Neural cell (in vitro differentiated cells): ENCODE data around the gene KDM4B. TPM values are rescaled to one million over a fixed set of nuclear protein-coding genes. Genes with fewer than 3 reads are reported as not detected.

ENCODE experiments used
- H2AFZ ChIP-seq: fragments of 200-600, 300-800 bp; sonication (generic), shearing (Covaris generic); 2 replicates; pipeline ENCODE4 v1.6.0; 2014; ENCODE audit warnings: low read depth, mild to moderate bottlenecking, antibody characterized with exemption, low read length, moderate library complexity
- H3F3A ChIP-seq: fragments of 200-600 bp; shearing (Covaris generic); 2 replicates; pipeline ENCODE4 v1.6.1; 2016; ENCODE audit warnings: mild to moderate bottlenecking, moderate library complexity, mixed read lengths, antibody characterized with exemption, low read length; ENCODE audit not compliant: insufficient read depth, poor library complexity, severe bottlenecking
- H3K27ac ChIP-seq: fragments of 200-600, 300-800 bp; sonication (generic), shearing (Covaris generic); 2 replicates; pipeline ENCODE4 v1.5.1; 2014; ENCODE audit warnings: mild to moderate bottlenecking, low read length, moderate library complexity
- H3K27me3 ChIP-seq: fragments of 300-800, 200-600 bp; sonication (generic), shearing (Covaris generic); 2 replicates; pipeline ENCODE4 v1.6.0; 2014; ENCODE audit warnings: mild to moderate bottlenecking, low read depth, low read length, moderate library complexity; ENCODE audit not compliant: insufficient read depth
- H3K36me3 ChIP-seq: fragments of 300-800, 200-600 bp; sonication (generic), shearing (Covaris generic); 2 replicates; pipeline ENCODE4 v1.5.1; 2014; ENCODE audit warnings: mild to moderate bottlenecking, antibody characterized with exemption, low read length, moderate library complexity; ENCODE audit not compliant: insufficient read depth
- H3K4me2 ChIP-seq: fragments of 300-800, 200-600 bp; sonication (generic), shearing (Covaris generic); 2 replicates; pipeline ENCODE4 v1.6.0; 2014; ENCODE audit warnings: mild to moderate bottlenecking, low read length
- H3K4me3 ChIP-seq: fragments of 300-800, 200-600 bp; sonication (generic), shearing (Covaris generic); 2 replicates; pipeline ENCODE4 v1.5.1; 2014; ENCODE audit warnings: mild to moderate bottlenecking, low read length, moderate library complexity
- H3K79me2 ChIP-seq: fragments of 200-600 bp; shearing (Covaris generic); replicated peaks from 2 replicates; pipeline ENCODE4 v1.6.0; 2014; ENCODE audit warnings: mild to moderate bottlenecking, low read length, moderate library complexity; ENCODE audit not compliant: insufficient read depth
- H3K9ac ChIP-seq: fragments of 300-800, 200-600 bp; sonication (generic), shearing (Covaris generic); 2 replicates; pipeline ENCODE4 v1.6.1; 2016; ENCODE audit warnings: mild to moderate bottlenecking, low read length, mixed read lengths
- H3K9me2 ChIP-seq: fragments of 200-600 bp; shearing (Covaris generic); 2 replicates; pipeline ENCODE4 v1.6.1; 2016; ENCODE audit warnings: mild to moderate bottlenecking, low read length, mixed read lengths; ENCODE audit not compliant: insufficient read depth
- H3K9me3 ChIP-seq: fragments of 200-600, 300-800 bp; sonication (generic), shearing (Covaris generic); 2 replicates; pipeline ENCODE4 v1.6.1; 2016; ENCODE audit warnings: mild to moderate bottlenecking, mixed run types, low read length, moderate library complexity, mixed read lengths
- H4K20me1 ChIP-seq: fragments of 200-600 bp; shearing (Covaris generic); 2 replicates; pipeline ENCODE4 v1.6.1; 2016; ENCODE audit warnings: mild to moderate bottlenecking, mixed run types; ENCODE audit not compliant: insufficient read depth
- EP300 ChIP-seq: fragments of 450-650 bp; conservative IDR thresholded peaks from 2 replicates; pipeline ENCODE4 v1.6.1; 2014; ENCODE audit warnings: antibody characterized with exemption, mild to moderate bottlenecking, moderate library complexity; ENCODE audit not compliant: poor library complexity, severe bottlenecking
- EZH2 ChIP-seq: fragments of 200-600, 300-800 bp; shearing (Covaris generic), sonication (generic); IDR thresholded peaks from 2 replicates; pipeline ENCODE4 v1.6.1; 2014; ENCODE audit warnings: antibody characterized with exemption, low read length, borderline replicate concordance, mild to moderate bottlenecking; ENCODE audit not compliant: insufficient read depth, poor library complexity, severe bottlenecking
- MXI1 ChIP-seq: fragments of 450-650 bp; conservative IDR thresholded peaks from 2 replicates; pipeline ENCODE4 v1.6.1; 2014; ENCODE audit warnings: antibody characterized with exemption, mild to moderate bottlenecking; ENCODE audit not compliant: poor library complexity, severe bottlenecking
- POLR2AphosphoS5 ChIP-seq: IDR thresholded peaks from 2 replicates; pipeline ENCODE4 v1.6.1; 2012
- RAD21 ChIP-seq: fragments of 450-650 bp; conservative IDR thresholded peaks from 2 replicates; pipeline ENCODE4 v1.6.1; 2014; ENCODE audit warnings: antibody characterized with exemption, mild to moderate bottlenecking, moderate library complexity
- SMC3 ChIP-seq: fragments of 450-650 bp; conservative IDR thresholded peaks from 2 replicates; pipeline ENCODE4 v1.6.1; 2014; ENCODE audit warnings: antibody characterized with exemption, mild to moderate bottlenecking, moderate library complexity; ENCODE audit not compliant: poor library complexity
- TAF1 ChIP-seq: IDR thresholded peaks from 2 replicates; pipeline ENCODE4 v1.6.1; 2012; ENCODE audit warnings: low read depth
- polyA plus RNA-seq: library from polyadenylated mRNA; depleted of rRNA; stranded (reverse); fragments of >200 nt; gene quantifications from 2 replicates; pipeline ENCODE4 v1.2.3, GENCODE V29; 2014
- TF ChIP-seq, protein P1 (sequence below): fragments of 450-650 bp; IDR thresholded peaks from 2 replicates; pipeline ENCODE4 v1.5.1; 2014; ENCODE audit warnings: antibody characterized with exemption, mild to moderate bottlenecking, moderate library complexity; ENCODE audit not compliant: poor library complexity, severe bottlenecking
- TF ChIP-seq, protein P2 (sequence below): IDR thresholded peaks from 2 replicates; pipeline ENCODE4 v1.6.1; 2012; ENCODE audit warnings: borderline replicate concordance

Gene KDM4B
- polyA plus RNA-seq, 1 donor from 2014 or later, result 19.1 TPM

DNA sequence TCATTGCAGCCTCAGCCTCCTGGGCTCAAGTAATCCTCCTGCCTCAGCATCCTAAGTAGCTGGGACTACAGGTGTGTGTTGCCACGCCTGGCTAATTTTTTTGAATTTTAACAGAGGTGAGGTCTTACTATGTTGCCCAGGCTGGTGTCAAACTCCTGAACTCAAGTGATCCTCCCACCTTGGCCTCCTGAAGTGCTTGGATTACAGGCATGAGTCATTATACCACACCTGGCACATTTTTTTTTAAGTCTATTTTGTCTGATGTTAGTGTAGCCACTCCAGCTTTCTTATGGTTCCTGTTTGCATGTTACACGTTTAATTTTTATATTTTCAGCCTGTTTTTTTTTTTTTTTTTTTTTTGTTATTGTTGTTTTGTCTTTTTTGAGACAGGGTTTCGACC, 24.8 kb downstream of the KDM4B start:
- no peak for TF ChIP-seq EZH2
- no peak for TF ChIP-seq SMC3
- TF ChIP-seq POLR2AphosphoS5, result no peak
- TF ChIP-seq MXI1, result no peak
- no peak for TF ChIP-seq TAF1
- TF ChIP-seq EP300, result no peak
- TF ChIP-seq RAD21, result no peak
- TF ChIP-seq, protein P1, sequence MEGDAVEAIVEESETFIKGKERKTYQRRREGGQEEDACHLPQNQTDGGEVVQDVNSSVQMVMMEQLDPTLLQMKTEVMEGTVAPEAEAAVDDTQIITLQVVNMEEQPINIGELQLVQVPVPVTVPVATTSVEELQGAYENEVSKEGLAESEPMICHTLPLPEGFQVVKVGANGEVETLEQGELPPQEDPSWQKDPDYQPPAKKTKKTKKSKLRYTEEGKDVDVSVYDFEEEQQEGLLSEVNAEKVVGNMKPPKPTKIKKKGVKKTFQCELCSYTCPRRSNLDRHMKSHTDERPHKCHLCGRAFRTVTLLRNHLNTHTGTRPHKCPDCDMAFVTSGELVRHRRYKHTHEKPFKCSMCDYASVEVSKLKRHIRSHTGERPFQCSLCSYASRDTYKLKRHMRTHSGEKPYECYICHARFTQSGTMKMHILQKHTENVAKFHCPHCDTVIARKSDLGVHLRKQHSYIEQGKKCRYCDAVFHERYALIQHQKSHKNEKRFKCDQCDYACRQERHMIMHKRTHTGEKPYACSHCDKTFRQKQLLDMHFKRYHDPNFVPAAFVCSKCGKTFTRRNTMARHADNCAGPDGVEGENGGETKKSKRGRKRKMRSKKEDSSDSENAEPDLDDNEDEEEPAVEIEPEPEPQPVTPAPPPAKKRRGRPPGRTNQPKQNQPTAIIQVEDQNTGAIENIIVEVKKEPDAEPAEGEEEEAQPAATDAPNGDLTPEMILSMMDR, result no peak
- TF ChIP-seq, protein P2, sequence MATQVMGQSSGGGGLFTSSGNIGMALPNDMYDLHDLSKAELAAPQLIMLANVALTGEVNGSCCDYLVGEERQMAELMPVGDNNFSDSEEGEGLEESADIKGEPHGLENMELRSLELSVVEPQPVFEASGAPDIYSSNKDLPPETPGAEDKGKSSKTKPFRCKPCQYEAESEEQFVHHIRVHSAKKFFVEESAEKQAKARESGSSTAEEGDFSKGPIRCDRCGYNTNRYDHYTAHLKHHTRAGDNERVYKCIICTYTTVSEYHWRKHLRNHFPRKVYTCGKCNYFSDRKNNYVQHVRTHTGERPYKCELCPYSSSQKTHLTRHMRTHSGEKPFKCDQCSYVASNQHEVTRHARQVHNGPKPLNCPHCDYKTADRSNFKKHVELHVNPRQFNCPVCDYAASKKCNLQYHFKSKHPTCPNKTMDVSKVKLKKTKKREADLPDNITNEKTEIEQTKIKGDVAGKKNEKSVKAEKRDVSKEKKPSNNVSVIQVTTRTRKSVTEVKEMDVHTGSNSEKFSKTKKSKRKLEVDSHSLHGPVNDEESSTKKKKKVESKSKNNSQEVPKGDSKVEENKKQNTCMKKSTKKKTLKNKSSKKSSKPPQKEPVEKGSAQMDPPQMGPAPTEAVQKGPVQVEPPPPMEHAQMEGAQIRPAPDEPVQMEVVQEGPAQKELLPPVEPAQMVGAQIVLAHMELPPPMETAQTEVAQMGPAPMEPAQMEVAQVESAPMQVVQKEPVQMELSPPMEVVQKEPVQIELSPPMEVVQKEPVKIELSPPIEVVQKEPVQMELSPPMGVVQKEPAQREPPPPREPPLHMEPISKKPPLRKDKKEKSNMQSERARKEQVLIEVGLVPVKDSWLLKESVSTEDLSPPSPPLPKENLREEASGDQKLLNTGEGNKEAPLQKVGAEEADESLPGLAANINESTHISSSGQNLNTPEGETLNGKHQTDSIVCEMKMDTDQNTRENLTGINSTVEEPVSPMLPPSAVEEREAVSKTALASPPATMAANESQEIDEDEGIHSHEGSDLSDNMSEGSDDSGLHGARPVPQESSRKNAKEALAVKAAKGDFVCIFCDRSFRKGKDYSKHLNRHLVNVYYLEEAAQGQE, result no peak
- Histone ChIP-seq H3K9me3 (no peaks in the 10 kb centered on the region), H4K20me1 (no peaks in the 10 kb centered on the region), H3K79me2 (peaks cover 72% of the 10 kb centered on the region), H3K27me3 (no peaks in the 10 kb centered on the region), H3K36me3 (peaks cover 11% of the 10 kb centered on the region), H3K9me2 (no peaks in the 10 kb centered on the region), H3K27ac (no peak overlapping the region), H3K4me2 (no peak overlapping the region), H3K9ac (no peak overlapping the region), H3K4me3 (no peak overlapping the region), H3F3A (no peaks in the 10 kb centered on the region), H2AFZ (no peak overlapping the region)

DNA sequence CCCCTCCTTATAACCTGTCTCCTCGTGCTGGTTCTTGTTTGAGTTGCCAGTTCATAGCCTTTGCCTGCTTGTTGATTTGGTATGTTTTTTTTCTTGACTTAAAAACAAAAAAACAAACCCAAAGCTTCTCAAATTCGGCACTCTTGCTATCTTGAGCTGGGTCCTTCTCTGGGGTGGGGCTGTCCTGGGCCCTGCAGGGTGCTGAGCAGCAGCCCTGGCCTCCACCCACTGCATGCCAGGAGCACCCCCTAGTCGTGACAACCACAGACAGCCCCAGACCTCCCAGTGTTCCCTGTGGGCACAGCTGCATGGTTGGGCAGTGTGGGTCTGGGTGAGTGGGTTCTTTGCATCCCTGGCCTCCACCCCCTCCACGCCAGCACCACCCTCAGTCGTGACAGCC, 27.8 kb downstream of the KDM4B start:
- H3K9me2 ChIP-seq, result no peaks in the 10 kb centered on the region
- H3K9me3 ChIP-seq, result no peaks in the 10 kb centered on the region
- H4K20me1 ChIP-seq, result no peaks in the 10 kb centered on the region
- H3K4me3 ChIP-seq, result no peak overlapping the region
- no peaks in the 10 kb centered on the region for H3K27me3 ChIP-seq
- H3K9ac ChIP-seq, result no peak overlapping the region
- no peak overlapping the region for H2AFZ ChIP-seq
- no peak overlapping the region for H3K4me2 ChIP-seq
- TF ChIP-seq, protein P1, result no peak
- TF ChIP-seq EP300 (no peak), SMC3 (no peak), TAF1 (no peak), RAD21 (no peak)
- TF ChIP-seq, protein P2, result no peak
- peaks cover 11% of the 10 kb centered on the region for H3K36me3 ChIP-seq
- H3F3A ChIP-seq, result no peaks in the 10 kb centered on the region
- H3K27ac ChIP-seq, result no peak overlapping the region
- H3K79me2 ChIP-seq, result peaks cover 45% of the 10 kb centered on the region
